Common myeloid progenitor, CD34-positive (primary cell): ENCODE results near the gene C5orf47.

ENCODE experiments used
- CTCF ChIA-PET: fragments of 350-600 bp; sonication (Branson Sonifier 250); formaldehyde crosslinking; loops from one replicate; lab custom pipeline; 2021; ENCODE audit warnings: antibody characterized with exemption; lab: Charles Lee
- POLR2A ChIA-PET: fragments of 350-600 bp; sonication (Branson Sonifier 250); formaldehyde crosslinking; loops from one replicate; lab custom pipeline; 2021; ENCODE audit warnings: antibody characterized with exemption; lab: Charles Lee
- DNase-seq, 3 donors: peaks; one replicate each; pipeline versions ENCODE4 v3.0.0 to v3.0.0-alpha.2; 2013
- H3K27ac ChIP-seq, 2 experiments: 1 replicate in 1 of 2; 2 replicates in 1 of 2; pipeline ENCODE4 v1.7.0; 2013; ENCODE audit warnings: inconsistent platforms in 2 of 2, low read length in 2 of 2, mild to moderate bottlenecking in 2 of 2, low read depth in 1 of 2, moderate library complexity in 1 of 2; ENCODE audit not compliant: severe bottlenecking in 2 of 2, insufficient read depth in 1 of 2, poor library complexity in 1 of 2
- H3K27me3 ChIP-seq, 5 experiments: replicated peaks in 2 of 5; 1 replicate in 3 of 5; 2 replicates in 2 of 5; pipeline versions ENCODE4 v1.6.1 to v1.7.0; 2013; ENCODE audit warnings: low read length in 4 of 5, mild to moderate bottlenecking in 2 of 5, moderate library complexity in 2 of 5, inconsistent platforms in 1 of 5; ENCODE audit not compliant: insufficient read depth in 5 of 5, control insufficient read depth in 4 of 5
- H3K36me3 ChIP-seq, 4 experiments: 1 replicate in 2 of 4; 2 replicates in 2 of 4; pipeline versions ENCODE4 v1.6.1 to v1.7.0; 2013; ENCODE audit warnings: low read length in 3 of 4, control low read depth in 1 of 4, mild to moderate bottlenecking in 1 of 4; ENCODE audit not compliant: control insufficient read depth in 4 of 4, insufficient read depth in 4 of 4
- H3K4me1 ChIP-seq, 4 experiments: 1 replicate in 3 of 4; 2 replicates in 1 of 4; pipeline versions ENCODE4 v1.6.1 to v1.7.1; 2013; ENCODE audit warnings: low read length in 3 of 4, mild to moderate bottlenecking in 3 of 4, control low read depth in 1 of 4, inconsistent platforms in 1 of 4, moderate library complexity in 1 of 4; ENCODE audit not compliant: control insufficient read depth in 4 of 4, insufficient read depth in 4 of 4; ENCODE audit errors: control extremely low read depth in 1 of 4
- H3K4me3 ChIP-seq, 7 experiments: 1 replicate in 4 of 7; 2 replicates in 3 of 7; pipeline versions ENCODE4 v1.5.1 to v1.7.0; 2013; ENCODE audit warnings: mild to moderate bottlenecking in 7 of 7, low read length in 6 of 7, moderate library complexity in 6 of 7, inconsistent platforms in 2 of 7, low read depth in 2 of 7, control low read depth in 1 of 7; ENCODE audit not compliant: insufficient read depth in 4 of 7, control insufficient read depth in 1 of 7; ENCODE audit errors: extremely low read depth in 1 of 7
- H3K9me3 ChIP-seq, 5 experiments: 1 replicate in 4 of 5; 2 replicates in 1 of 5; pipeline versions ENCODE4 v1.6.1 to v1.7.1; 2013; ENCODE audit warnings: low read length in 4 of 5, mild to moderate bottlenecking in 2 of 5, inconsistent platforms in 1 of 5, low read depth in 1 of 5, moderate library complexity in 1 of 5; ENCODE audit not compliant: control insufficient read depth in 4 of 5, insufficient read depth in 2 of 5; ENCODE audit errors: control extremely low read depth in 1 of 5
- WGBS: methylation state at CpG from one replicate; pipeline ENCODE4 v1.1.5; 2013; ENCODE audit not compliant: insufficient coverage; 5-methylcytosine and 5-hydroxymethylcytosine counted together

C5orf47 gene

DNA sequence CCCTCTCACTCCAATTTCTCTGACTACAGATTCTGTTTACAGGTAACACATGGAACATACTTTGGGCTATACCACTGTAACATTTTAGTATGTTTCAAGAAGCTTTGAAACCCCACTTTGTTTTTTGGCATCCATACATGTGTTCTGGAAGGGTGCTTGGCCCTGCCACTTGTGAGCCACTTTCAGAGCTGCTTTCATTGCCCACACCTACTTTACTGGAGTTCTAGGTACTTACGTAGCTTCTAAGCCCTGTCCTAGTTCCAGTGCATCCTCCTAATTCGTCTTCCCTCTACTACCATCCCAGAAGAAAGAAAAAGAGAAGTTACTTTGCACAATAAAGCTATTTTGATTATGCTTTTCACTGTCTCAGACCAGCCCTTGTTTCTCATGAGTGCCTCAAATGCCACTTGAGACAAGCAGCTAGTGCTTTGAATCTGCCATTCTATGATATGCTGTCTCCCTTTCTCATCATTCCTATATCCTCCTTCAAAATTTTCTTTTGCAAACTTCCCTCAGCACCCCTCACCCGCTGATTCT is 26.5 kb upstream of the C5orf47 start:
- H3K27me3 ChIP-seq, result no peaks in the 10 kb centered on the region
- 89% methylated on average over 3 of the region's 3 CpGs for WGBS
- H3K36me3 ChIP-seq, result peaks cover 0 to 4% (median 0%) of the 10 kb centered on the region in 4 experiments
- no peaks in the 10 kb centered on the region for H3K9me3 ChIP-seq
- H3K4me1 ChIP-seq, result no peaks in the 10 kb centered on the region
- H3K27ac ChIP-seq, result no peak overlapping the region
- ChIA-PET CTCF (interaction anchor here (0.8 to 2.3 kb wide), 2 partner anchors 11 to 37 kb away, joined by 3 to 13 read pairs; no protein-coding TSS in a partner anchor), POLR2A (no interaction called here)
- no peak for DNase-seq
- no peak overlapping the region for H3K4me3 ChIP-seq

DNA sequence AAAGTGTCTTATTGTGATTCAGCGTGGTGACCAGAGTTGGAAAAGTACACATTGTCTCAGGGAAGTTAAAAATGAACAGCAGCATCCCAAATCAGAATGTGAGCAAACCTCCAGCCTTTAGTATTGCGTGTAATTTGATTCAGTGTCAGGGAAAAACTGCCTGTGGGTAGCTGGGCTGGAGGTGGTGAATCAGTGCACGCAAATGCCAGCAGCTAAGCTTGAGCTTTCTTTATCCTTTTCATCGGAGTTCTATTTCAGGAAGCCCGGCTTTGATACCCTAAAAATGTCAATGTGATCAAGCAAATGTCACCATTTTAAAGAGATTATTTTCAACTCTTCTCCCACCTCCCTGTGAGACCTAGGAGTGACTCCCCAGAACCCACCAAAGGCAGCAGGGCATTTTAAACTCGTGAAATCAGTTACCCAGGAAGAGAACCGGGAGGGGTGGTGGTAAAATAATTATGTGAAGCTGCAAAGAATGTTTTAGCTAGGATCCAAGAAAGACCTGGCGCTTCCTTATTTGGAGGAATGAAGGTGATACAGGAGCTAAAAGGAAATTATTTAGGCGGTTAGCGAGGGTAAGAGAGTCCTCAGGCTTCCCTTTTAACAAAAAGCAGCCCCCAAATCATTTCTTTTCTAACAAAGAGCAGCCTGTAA is 25.7 kb upstream of the C5orf47 start:
- WGBS, result 95% methylated on average over 8 of the region's 10 CpGs
- DNase-seq, result no peak
- peaks cover 0 to under 1% (median 0%) of the 10 kb centered on the region in 4 experiments for H3K4me1 ChIP-seq
- no peaks in the 10 kb centered on the region for H3K36me3 ChIP-seq
- no peaks in the 10 kb centered on the region for H3K9me3 ChIP-seq
- H3K4me3 ChIP-seq, result no peak overlapping the region
- no peak overlapping the region for H3K27ac ChIP-seq
- H3K27me3 ChIP-seq, result no peaks in the 10 kb centered on the region
- POLR2A ChIA-PET, result no interaction called here
- CTCF ChIA-PET, result interaction anchor here (0.8 to 2.3 kb wide), 2 partner anchors 11 to 38 kb away, joined by 3 to 13 read pairs; no protein-coding TSS in a partner anchor

- Histone ChIP-seq H3K4me3 (no peak overlapping the region), H3K27ac (no peak overlapping the region), H3K27me3 (no peaks in the 10 kb centered on the region), H3K36me3 (no peaks in the 10 kb centered on the region), H3K9me3 (no peaks in the 10 kb centered on the region), H3K4me1 (peaks cover 0 to 5% (median 2%) of the 10 kb centered on the region in 4 experiments)
- CTCF ChIA-PET, result interaction anchor here (2.3 kb wide), 1 partner anchor 10 kb away, joined by 13 read pairs; no protein-coding TSS in a partner anchor
- DNase-seq, result no peak
- 93% methylated on average over 16 of the region's 19 CpGs for WGBS
- POLR2A ChIA-PET, result no interaction called here
Measured at GRCh38 chr5:173963867-173964441, 25.0 kb upstream of the C5orf47 start.

- POLR2A ChIA-PET, result no interaction called here
- WGBS, result no CpG with 5 or more reads among the region's 1 CpG
- Histone ChIP-seq H3K36me3 (no peaks in the 10 kb centered on the region), H3K4me3 (no peak overlapping the region), H3K9me3 (no peaks in the 10 kb centered on the region), H3K4me1 (peaks cover 0 to 5% (median 2%) of the 10 kb centered on the region in 4 experiments), H3K27ac (no peak overlapping the region), H3K27me3 (no peaks in the 10 kb centered on the region)
- no peak for DNase-seq
- CTCF ChIA-PET, result no interaction called here
Measured at GRCh38 chr5:173964506-173964905, 24.5 kb upstream of the C5orf47 start.

GRCh38 chr5:173967241-173967640 is 21.7 kb upstream of the C5orf47 start:
- Histone ChIP-seq H3K27ac (no peak overlapping the region), H3K4me3 (no peak overlapping the region), H3K4me1 (peaks cover 0 to 5% (median 2%) of the 10 kb centered on the region in 4 experiments), H3K27me3 (no peaks in the 10 kb centered on the region), H3K9me3 (no peaks in the 10 kb centered on the region), H3K36me3 (no peaks in the 10 kb centered on the region)
- ChIA-PET POLR2A (no interaction called here), CTCF (interaction anchor here (1.2 to 1.3 kb wide), 2 partner anchors 75 to 349 kb away, joined by 3 read pairs; no protein-coding TSS in a partner anchor)
- 59% methylated on average over 3 of the region's 4 CpGs for WGBS
- DNase-seq, result no peak

DNA sequence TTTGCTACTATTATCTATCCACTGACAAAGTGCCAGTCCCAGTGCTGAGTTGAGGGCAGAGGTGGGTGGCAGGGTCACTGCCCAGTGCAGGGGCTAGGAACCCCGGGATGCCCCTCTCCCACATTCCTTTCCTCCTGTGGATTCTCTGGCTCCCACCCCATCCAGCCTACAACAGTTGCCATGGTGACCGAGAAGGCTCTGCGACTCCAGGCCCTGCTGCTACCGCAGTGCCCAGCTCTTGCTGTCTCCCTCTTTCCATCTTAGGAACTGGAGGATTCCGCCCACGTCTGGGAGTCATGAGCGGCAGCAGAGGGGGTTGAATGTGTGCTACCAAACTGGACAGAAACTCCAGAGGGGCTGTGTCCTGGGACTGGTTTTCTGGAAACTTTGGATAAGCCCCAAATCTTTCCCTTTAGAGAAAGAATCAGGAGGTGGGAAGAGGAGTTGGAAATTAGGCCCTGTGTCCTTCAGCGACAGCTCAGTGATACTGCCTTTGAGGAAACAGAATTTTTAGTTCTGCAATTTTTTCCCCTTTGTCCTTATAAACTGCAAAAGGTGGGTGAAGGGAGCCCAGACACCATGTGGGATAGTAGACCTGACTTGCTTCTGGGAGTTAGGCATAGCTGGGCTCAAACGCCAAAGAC is 20.7 kb upstream of the C5orf47 start:
- POLR2A ChIA-PET, result interaction anchor here (0.6 kb wide), 1 partner anchor 43 kb away, joined by 3 read pairs; no protein-coding TSS in a partner anchor
- Histone ChIP-seq H3K4me3 (no peak overlapping the region), H3K4me1 (peaks cover 0 to 10% (median 7%) of the 10 kb centered on the region in 4 experiments), H3K36me3 (no peaks in the 10 kb centered on the region), H3K27me3 (no peaks in the 10 kb centered on the region), H3K27ac (no peak overlapping the region), H3K9me3 (no peaks in the 10 kb centered on the region)
- DNase-seq, result no peak
- CTCF ChIA-PET, result interaction anchor here (0.9 kb wide), 1 partner anchor 13 kb away, joined by 4 read pairs; no protein-coding TSS in a partner anchor
- WGBS, result 77% methylated on average over 5 of the region's 9 CpGs
